ENCODE measurements around the gene NR1D2.
"Not testable (repeated sequence)": the region's sequence is repeated elsewhere in the genome, so short reads cannot be mapped to it uniquely, and the experiment has no call there.

Gene NR1D2

DNA sequence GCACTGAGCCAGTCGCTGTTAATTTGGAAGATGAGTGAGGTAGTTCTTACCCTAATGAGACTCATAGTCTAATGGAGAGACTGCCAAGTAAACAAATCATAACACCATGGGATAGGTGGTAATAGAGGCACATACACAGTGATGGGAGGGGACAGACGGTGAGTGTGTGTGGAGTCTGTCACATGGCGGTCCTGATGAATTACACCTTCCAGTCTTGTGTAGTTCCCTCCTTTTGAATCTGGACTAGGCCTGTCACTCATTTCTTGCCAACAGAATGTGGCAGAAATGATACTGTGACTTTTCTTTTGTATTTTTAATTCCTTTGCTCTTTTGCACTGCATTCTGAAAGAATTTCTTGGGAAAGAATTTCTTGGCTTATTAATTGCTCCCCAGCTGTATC, 78.1 kb downstream of the NR1D2 start:
- no peak for TF ChIP-seq CTCF (IDR thresholded peaks at IDR 0.05; ENCODE audit: low read depth, low read length)
- no peak overlapping the region for H3K4me3 ChIP-seq (ENCODE audit: low read depth, low read length)
- no peak for DNase-seq (ENCODE audit: low read depth, low spot score)
- in situ Hi-C loops (cut with HindIII; ENCODE audit: low sequenced_read_pairs), result no loop called here

DNA sequence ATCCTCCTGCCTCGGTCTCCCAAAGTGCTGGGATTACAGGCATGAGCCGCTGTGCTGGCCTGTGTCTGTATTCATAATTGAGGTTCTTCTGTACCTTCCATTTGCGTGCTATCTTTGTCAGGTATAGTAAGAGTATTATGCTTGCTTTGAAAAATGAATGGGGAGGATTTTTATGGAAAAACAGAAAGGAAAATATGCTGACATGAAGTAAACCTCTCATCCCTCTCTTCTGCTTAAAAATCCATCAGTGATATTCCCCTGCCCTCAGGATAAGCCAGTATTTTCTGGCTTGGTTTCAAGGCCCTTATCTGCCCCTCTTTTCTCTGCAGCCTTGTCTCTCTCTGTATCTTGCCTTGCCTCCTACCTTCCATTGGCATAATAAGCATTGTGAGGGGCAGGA, 80.7 kb downstream of the NR1D2 start:
- in situ Hi-C loops (cut with HindIII; ENCODE audit: low sequenced_read_pairs), result no loop called here

GRCh38 chr3:24026665-24027064, 81.6 kb downstream of the NR1D2 start:
- in situ Hi-C loops (cut with HindIII; ENCODE audit: low sequenced_read_pairs); DNase-seq (ENCODE audit: low read depth, low spot score); H3K4me3 ChIP-seq (ENCODE audit: low read depth, low read length): not testable (repeated sequence)

More for the DNA sequence above, 80.7 kb downstream of the NR1D2 start:
- no peak for TF ChIP-seq CTCF (IDR thresholded peaks at IDR 0.05; ENCODE audit: low read depth, low read length)
- no peak for DNase-seq (ENCODE audit: low read depth, low spot score)
- no peak overlapping the region for H3K4me3 ChIP-seq (ENCODE audit: low read depth, low read length)

DNA sequence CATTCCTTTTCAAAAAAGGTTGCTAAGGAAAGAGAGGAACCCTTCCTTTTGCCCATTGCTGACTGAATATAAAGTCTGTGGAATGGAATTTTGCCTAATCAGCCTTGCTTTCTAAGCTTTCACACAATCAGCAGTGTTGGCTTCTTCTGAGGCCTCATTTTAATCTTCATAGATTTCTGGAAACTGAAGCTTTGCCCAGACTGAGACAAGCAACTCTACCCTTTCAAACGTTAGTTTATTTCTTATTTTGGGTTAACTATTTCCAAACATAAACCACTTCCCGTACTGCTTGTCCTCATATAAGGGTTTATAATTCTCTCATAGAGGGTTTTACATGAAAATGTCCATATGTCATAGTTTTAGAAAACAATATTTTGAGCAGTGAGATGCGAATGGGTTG, 82.9 kb downstream of the NR1D2 start:
- in situ Hi-C loops (cut with HindIII; ENCODE audit: low sequenced_read_pairs), result no loop called here
- TF ChIP-seq CTCF (IDR thresholded peaks at IDR 0.05; ENCODE audit: low read depth, low read length), result no peak
- DNase-seq (ENCODE audit: low read depth, low spot score), result no peak
- H3K4me3 ChIP-seq (ENCODE audit: low read depth, low read length), result no peak overlapping the region
